Measurements from ENCODE around the gene MCF2L.

DNA sequence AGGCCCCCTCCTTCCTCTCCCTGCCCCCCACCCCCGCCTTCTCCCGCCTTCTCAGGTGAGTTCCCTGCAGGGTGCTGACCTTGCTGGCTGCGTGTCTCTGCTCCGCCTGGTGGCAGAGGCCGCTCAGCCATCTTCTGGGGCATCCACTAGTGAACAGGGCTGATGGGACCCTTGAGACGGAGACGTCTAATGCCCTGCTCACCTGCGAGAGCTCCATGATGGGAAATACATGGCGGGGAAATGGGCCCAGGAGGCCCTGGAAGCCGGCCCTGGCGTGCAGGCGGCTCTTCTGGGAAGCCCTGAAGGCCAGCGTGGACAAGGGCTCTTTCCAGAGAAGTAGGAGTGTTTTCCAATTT lies 121.4 kb downstream of the MCF2L start:
- TF ChIP-seq, protein P1, sequence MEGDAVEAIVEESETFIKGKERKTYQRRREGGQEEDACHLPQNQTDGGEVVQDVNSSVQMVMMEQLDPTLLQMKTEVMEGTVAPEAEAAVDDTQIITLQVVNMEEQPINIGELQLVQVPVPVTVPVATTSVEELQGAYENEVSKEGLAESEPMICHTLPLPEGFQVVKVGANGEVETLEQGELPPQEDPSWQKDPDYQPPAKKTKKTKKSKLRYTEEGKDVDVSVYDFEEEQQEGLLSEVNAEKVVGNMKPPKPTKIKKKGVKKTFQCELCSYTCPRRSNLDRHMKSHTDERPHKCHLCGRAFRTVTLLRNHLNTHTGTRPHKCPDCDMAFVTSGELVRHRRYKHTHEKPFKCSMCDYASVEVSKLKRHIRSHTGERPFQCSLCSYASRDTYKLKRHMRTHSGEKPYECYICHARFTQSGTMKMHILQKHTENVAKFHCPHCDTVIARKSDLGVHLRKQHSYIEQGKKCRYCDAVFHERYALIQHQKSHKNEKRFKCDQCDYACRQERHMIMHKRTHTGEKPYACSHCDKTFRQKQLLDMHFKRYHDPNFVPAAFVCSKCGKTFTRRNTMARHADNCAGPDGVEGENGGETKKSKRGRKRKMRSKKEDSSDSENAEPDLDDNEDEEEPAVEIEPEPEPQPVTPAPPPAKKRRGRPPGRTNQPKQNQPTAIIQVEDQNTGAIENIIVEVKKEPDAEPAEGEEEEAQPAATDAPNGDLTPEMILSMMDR (IDR thresholded peaks at IDR 0.05) = no peak
- TF ChIP-seq POLR2A (IDR thresholded peaks at IDR 0.05) (no peak), POLR2AphosphoS5 (IDR thresholded peaks at IDR 0.05) (no peak)
